HG02610 (cell line): ENCODE data around the gene NDOR1.

ENCODE experiments used
- ATAC-seq: cut with Tn5 transposase; IDR thresholded peaks from one replicate; pipeline ENCODE4 v1.9.1; 2021; ENCODE audit warnings: mild to moderate bottlenecking, moderate library complexity; ENCODE audit not compliant: unreplicated experiment

The NDOR1 gene

DNA sequence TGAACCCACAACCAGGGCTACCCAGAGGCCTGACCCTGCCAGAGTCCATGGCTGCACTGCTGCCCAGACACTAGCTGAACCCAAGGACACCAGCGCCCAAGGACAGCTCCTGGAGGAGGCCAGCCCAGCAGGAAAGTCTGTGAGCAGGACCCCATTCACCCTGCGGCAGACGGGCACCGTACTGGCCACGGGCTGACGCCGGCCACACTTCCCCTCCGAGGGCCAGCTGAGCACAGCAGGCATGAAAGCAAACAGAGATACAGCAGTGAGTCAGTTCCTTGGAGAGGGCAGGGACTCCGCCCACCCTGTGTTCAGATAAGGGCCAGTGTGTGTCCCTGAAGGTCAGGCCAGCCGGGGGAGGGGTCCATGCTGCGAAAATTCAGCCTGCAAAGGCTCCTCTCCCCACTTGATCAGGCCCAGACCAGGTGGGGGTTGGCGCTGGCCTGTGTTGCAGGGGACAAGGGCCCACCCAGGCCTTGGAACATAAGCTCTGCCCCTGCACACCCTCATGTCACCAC lies 13.3 kb downstream of the NDOR1 start:
- ATAC-seq, result no peak

DNA sequence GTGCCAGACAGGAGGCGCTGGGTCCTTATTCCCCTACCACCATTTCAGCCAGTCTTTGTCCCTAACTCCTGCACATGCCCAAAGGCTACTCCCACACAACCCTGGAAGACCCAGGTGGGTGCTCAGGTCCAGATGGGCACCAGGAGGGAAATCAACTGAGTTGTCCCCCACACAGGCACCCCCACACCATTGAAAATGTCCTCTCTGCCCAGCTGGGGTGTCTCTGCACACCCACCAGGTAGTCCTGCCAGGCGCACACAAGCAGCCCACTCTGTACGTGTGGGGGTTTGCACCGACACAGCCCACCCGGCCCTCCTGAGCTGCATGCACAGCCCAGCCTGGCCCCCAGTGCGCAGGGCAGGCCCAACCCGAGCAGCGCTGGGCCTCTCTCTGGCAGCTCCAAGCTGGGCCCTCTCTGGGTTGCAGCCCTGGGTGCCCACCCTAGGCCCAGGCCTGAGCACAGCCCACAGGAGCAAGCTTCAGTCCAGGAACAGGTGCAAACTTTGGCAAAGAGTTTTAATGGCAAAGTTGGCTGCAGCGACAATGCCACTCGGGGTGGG lies 14.3 kb downstream of the NDOR1 start:
- no peak for ATAC-seq

DNA sequence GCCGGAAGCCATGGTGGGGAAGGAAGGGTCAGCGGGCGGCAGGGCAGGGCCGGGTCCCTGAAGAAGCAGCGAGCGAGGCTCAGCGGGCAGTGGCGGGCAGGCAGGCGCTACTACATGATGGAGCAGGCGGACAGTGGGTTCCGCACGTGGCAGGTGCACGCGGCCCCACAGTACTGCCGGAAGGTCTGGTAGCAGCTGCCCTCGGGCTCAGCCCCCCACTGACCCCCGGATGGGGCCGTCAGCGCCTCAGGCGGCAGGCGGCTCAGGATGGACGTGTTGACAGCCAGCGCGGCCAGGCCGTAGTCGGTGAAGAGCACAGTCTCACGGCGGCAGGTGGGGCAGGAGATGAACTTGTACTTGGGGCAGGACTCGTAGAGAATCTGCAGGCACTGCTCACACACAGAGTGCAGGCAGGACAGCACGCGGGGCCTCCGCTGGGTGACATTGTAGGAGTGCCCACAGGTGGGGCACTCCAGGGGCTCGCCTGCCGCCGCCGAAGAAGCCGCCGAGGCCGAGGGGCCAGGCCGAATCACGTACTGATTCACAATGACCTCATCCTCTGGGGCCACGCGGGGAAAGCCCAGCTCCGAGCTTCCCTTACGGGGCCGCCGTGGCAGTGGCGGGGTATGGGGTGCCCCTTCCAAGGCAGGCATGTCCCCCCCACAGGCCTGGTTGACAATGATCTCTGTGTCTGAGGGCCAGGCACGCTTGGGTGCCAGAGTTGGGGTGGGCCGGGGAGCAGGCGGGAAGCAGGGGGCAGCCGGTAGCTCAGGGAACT lies 15.0 kb downstream of the NDOR1 start:
- ATAC-seq, result no peak

DNA sequence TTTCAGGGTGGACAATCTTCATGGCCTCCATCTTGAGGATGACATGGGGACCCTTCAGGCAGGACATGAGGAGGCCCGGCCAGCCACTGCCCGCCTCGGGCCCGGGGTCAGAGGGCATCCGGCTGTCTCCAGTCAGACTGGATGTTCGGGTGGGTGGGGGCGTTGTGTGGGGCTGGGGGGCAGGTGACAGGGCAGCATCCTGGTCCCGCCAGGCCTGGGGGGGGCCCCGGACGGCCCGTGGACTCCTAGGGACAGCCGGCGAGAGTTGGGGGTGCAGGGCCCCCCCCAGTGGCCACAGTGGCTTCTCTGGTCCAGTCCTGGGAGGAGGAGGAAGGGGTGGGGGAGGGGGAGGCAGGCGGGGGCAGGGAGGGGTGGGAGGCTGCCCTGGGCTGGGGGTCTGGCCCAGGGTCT lies 15.6 kb downstream of the NDOR1 start:
- ATAC-seq, result no peak

DNA sequence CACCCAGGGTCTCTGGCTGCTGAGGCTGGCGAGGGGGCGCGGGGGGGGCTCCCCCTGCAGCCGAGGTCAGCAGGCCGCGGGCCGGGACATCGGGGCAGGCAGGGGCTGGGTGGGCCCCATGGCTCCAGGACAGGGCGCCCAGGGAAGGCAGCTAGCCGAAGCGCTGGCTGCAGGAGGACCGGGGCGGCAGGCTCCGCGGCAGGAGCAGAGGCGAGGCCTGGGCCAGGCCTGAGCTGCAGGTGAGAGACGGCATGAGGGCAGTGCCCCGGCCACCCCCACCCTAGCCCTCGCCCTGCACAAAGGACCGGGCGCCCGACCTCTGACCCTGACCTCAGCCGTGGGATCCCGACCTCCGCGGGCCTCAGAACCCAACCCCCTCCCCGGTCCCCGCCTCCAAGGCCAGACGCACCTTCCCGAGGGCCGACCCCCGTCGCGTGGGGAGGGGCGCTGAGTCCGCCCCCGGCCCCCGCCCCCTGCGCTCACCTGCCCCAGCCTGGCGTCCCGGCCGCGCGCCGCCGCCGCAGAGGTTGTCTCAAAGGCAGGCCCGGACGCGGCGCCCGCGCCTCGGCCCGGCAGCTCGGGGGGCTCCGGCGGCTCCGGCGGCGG lies 16.1 kb downstream of the NDOR1 start:
- ATAC-seq, result no peak

DNA sequence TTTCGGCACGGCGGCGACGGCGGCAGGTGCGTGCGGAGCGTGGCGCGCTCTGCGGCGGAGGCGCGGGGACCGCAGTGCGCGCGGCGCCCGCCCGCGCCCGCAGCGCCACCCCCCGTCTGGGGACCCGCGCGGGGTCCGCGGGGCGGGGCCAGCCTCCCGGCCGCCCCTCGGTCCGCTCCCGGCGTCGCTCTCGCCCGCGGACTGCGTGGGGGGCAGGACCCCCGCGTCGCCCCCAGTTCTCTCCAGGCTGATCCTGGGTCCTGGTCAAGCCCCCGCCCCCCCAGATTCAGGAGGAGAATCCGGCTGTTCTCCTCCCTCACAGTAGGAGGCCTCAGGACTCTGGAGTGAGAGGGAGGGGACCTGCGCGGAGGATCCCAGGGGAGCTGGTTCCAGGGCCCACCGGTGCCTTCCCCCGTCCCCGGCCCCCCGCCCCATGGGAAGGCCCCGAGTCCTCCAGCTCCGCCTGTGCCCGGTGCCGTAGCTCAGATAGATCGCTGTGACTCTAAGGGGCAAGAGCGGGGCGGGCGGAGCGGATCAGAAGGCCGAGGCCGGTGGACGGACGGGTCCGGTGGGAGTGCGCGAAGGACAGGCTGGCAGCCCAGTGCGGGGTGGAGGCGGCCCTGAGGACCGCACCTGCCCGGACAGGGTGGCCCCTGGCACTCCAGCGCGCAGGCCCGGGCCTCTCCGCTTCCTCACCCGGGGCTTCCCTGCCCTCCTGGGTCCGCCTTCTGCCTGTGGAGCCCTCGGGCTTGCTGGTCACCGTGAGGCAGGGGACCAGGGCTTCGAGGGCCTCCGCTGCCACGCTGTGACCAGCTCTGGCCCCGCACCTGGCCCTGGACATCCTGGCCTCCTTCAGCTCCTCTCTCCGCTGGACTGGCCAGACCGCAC lies 16.9 kb downstream of the NDOR1 start, which contains the start of gene RNF208:
RNF208 (minus strand) TSS at position 51 of the 888 bp plus-strand sequence. CDS start 1,028 bp downstream, outside the sequence.
- no peak for ATAC-seq

DNA sequence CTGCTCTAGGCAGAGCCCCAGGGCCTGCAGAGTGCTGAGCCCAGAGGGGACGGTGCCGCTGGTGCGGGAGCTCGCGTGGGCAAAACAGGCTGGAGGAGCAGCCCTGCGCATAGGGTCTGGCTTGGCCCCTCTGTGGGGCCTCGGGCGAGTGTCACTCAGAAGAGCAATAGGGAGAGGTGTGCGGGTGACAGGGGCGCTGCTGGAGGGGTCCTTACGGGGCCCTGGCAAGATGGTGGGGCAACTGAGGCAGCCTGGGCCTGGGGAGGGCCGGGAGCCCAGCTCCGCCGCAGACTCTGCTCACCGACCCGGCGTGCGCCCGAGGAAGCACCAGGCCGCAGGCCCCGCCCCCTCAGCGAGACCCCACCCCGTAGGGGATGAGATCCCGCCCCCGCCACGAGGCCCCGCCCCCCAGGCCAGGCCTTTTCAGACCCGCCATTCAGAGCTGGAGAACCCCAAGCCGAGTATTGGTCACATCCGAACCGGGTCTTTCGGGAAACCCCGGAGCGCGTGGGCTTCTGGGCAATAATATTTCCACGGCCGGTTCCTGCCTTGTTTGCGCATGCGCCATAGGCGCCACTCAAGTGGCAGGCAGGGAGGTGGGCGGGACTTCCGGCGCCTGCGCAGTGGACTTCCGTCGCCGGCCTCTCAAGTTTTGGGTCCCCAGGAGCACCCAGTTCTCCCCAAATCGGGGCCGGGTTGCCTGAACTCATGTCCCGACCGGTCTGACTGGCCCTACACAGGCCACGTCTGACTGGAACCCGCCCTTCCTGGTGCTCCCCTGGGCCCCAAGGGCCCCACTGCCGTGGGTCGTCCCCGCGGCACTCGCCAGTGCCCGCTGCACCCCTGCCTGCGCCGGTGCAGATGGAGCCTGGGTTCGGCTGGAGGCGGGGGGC lies 17.8 kb downstream of the NDOR1 start:
- ATAC-seq, result peak; percentile 60

DNA sequence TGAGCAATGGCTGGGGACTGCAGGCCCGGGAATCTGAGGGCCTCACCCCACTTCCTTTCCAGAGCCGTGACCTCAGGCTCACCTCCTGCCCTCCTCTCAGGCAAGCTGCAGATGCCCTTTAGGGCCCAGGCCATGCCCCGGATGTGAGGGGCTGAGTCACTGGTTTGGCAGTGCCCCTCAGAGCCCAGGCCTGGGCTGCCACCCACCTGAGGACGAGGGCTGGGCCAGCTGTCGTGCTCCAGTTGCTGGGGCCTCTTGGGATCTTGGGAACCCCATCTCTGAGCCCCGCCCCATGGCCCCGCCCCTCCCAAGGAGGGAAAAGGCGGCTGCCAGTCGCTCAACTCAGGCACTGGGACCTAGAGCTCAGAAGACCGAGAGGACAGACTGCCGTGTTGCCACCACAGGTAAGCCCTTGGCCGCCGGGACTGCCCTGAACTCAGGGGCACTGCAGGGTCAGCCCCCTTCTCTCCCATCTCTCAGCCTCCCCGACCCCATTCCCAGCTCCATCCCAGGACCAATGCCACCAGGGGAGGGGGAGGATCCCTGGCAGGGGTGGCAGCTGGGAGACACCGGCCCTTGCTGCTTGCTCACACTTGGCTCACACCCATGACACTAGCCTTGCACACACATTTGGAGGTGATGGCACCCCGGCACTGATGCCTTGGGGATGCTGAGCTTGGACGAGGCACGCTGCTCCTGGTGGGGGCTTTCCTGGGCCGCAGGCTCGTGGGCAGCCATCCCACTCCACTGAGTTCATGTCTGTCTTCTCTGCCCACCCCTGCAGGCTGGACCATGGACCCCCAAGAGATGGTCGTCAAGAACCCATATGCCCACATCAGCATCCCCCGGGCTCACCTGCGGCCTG lies 19.6 kb downstream of the NDOR1 start, which contains the start of gene CYSRT1:
CYSRT1 (plus strand) TSS at position 345 of the 865 bp plus-strand sequence; CDS start at position 793, 448 bp downstream.
- no peak for ATAC-seq

DNA sequence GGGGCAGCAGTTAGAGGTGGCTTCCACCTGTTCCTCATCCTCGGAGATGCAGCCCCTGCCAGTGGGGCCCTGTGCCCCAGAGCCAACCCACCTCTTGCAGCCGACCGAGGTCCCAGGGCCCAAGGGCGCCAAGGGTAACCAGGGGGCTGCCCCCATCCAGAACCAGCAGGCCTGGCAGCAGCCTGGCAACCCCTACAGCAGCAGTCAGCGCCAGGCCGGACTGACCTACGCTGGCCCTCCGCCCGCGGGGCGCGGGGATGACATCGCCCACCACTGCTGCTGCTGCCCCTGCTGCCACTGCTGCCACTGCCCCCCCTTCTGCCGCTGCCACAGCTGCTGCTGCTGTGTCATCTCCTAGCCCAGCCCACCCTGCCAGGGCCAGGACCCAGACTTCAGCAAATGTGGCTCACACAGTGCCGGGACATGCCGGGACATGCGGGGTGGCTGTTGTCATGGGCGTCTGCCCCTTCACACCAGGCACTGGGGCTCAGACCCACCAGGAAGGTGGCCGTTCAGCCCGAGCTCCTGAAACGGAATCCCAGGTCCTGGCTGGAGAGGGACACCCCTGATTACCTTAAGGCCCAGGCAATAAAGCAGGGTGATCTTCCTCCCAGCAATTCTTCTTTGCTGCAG lies 20.3 kb downstream of the NDOR1 start:
- ATAC-seq, result no peak

DNA sequence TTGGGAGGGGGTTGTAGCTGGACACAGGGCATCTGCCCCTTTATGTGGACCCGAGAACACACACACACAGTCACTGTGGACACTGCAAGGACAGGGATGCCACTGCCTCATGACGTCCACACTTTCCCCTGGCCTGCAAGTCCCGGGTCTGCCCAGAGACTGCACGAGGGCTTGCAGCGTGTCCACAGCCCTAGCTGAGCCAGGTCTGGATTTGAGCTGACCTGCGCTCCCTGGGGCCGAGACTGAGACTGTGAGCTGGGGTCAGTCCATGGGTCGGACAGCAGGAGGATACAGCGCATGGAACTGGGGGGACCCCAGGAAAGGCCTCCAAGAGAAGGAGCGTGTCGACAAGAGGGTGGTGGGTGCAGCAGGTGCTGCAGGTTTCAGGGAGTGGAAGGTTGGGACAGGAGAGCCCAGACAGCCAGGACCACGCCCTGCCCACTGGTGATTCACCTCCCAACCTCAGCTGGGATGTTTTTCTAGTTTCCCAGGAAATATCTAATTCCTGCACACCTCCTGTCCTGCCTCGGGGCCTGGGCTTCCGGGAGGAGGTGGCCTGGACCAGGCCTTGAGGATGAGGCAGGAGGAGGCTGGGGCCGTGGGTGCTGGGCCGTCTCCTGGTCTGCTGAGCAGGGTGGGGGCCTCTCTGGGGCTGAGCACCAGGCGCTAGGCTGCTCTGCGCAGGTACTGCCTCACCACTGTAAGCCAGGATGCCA lies 21.0 kb downstream of the NDOR1 start:
- no peak for ATAC-seq

DNA sequence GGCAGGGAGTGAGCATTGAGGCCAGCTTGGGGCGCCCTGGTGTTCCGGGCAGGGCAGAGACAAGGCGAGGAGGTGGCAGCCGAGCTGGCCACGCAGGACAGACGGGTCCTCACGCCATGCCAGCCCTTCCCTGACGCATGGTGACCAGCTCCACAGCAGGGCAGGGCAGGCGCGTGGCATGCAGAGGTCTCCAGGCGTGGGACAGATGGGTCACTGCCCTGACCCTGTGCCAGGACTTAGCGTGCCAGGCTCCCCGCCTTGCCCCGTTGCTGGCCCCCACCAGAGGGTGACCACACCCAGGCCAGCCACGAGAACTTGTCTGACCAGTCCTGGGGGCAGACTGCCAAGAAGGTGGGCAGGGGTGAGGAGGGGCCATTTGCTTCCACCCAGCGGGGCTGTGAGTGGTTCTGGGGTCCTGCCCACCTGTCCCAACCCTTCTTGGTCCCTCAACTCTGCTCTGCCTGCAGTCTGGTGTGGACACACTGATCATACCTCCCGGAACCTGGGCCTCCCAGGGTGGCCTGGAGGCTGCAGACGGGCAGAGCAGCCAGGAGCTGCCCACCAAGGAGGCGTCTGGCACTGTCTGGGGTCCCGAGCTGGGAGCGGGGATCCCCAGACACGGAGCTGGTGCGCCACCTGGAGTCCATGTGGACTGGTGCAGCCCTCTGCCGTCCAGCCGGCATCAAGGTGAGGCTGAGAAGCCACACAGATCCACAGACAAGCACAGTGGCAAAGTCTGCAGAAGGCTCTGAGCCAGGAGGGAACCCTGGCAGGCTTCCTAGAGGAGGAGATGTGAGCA lies 21.8 kb downstream of the NDOR1 start, which contains the start of gene RNF224:
RNF224 (plus strand) TSS at position 449 of the 799 bp plus-strand sequence. CDS start 834 bp downstream, outside the sequence.
- ATAC-seq, result no peak

DNA sequence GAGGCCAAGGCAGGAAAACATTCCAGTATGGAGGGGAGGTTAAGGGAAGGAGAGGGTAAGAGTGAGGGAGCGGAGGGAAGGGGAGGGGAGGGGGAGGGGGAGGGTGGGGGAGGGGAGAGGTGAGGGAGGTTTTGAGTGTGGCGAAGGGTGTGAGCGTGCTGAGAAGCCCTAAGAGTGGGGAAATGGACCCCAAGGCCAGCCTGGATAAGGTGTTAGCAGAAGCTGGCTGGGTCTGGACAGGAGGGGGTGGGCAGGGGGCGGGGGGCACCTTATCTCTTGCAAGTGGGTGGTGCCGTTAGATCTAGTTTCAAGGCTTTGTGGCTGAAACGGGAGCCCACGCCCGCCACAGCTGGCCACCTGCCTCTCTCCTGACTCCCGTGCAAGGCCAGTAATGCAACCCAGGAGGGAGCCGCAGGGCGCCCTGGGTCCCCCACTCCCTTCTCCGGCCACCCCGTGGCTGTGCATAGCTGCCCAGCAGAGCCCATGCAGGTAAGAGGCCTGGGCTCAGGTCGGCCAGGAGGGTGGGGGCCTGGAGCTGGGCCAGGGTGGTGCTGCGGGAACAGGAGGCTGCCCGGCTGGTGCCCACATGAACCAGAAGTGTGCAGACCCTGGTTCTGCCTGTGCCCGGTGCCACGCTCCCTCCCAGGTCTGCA lies 22.5 kb downstream of the NDOR1 start:
- no peak for ATAC-seq

DNA sequence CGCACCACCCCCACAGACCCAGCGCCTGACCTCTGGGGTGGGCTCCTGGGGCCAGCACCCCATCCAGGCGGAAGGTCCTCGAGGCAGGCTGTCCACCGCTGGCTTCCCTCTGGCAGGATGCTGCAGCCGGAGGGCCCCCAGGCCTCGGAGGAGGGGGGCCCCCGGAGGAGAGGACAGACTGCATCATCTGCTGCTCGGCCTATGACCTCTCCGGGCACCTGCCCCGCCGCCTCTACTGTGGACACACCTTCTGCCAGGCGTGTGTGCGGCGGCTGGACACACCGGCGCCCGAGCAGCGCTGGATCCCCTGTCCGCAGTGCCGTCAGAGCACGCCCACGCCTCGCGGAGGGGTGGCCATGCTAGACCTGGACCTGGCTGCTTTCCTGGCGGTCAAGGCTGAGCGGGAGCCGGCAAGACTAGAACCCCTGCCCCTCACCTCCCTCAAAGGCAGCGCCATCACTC lies 23.0 kb downstream of the NDOR1 start:
- no peak for ATAC-seq

DNA sequence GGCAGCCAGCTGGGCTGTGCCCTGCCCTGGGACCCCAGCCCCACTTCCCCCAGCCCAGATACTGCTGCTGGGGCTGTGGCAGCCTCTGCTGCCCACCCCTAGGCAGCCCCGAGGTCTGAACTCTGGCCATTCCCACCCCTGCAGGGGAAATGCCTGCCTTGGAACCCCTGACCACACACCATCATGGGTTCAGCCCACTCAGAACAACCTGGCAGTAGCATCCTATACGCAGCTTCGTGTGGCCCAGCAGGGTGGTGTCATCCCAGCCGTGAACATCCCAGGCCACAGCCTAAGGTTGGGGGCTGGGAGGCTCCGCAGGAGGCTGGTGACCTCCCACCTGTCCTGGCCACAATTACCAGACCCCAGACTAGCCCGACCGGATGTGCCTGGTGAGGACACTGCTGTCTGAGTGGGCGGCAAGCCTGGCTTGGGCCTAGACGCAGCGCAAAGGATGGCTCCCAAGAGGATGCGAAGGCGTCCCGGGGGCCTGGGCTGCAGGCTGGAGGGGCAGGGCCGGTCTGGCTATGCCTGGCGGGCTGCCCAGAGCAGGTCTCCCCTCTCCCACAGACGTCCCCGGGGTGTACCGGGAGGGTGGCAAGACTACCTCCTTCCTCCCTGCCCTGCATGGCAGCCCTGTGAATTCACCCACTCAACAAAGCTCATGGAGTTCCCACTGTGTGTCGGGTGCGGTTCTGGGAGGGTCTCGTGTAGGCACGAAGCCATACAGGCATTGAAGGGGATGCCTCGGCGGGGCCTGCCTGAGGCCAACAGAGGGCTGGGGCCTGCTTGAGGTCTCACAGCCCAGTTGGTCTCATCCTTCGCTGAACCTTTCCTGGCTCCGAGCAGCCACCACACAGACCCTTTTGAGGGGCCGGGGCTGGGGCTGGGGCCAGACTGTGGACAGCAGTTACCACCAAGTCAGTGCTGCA lies 23.7 kb downstream of the NDOR1 start:
- no peak for ATAC-seq
